MM.1S (cell line): ENCODE data around the gene TMEM80.

Source experiments
- CTCF ChIP-seq: fragments of 300-600 bp; sonication (generic); IDR thresholded peaks from 2 replicates; pipeline ENCODE4 v1.5.1; 2016; ENCODE audit warnings: antibody characterized with exemption, low read length, mixed read lengths
- EZH2 ChIP-seq: fragments of 300-600 bp; sonication (generic); optimal IDR thresholded peaks from 2 replicates; pipeline ENCODE3; 2017; ENCODE audit warnings: low read depth, mild to moderate bottlenecking, antibody characterized with exemption, low read length, mixed read lengths

- no peak for TF ChIP-seq CTCF
- TF ChIP-seq EZH2 = no peak
These were observed 50.9 kb downstream of the TMEM80 start for GRCh38 chr11:746289-747157.
